Transverse colon (tissue), 4 donors: ENCODE data around the gene IFIT3. TPM values are rescaled to one million over a fixed set of nuclear protein-coding genes. Genes with fewer than 3 reads are reported as not detected.
A peak's percentile ranks its signal among the peaks of the same experiment; 100 is the strongest.

Experiments used
- DNase-seq: peaks from one replicate; pipeline ENCODE4 v3.0.0-alpha.2; 2019
- H3K27ac ChIP-seq, 4 donors: fragments of 200-600 bp; sonication (generic); 2 replicates each; pipeline ENCODE4 v1.5.1; 2016 to 2018; ENCODE audit warnings: inconsistent platforms in 4 of 4
- H3K27me3 ChIP-seq: fragments of 200-600 bp; sonication (generic); 2 replicates; pipeline ENCODE4 v1.5.1; 2017; ENCODE audit warnings: inconsistent platforms
- H3K36me3 ChIP-seq, 4 donors: fragments of 200-600 bp; sonication (generic); 2 replicates each; pipeline ENCODE4 v1.5.1; 2017 to 2019; ENCODE audit warnings: inconsistent platforms in 4 of 4
- H3K4me1 ChIP-seq, 4 donors: fragments of 200-600 bp; sonication (generic); 2 replicates each; pipeline ENCODE4 v1.5.1; 2017 to 2020; ENCODE audit warnings: inconsistent platforms in 4 of 4
- H3K4me3 ChIP-seq, 4 donors: fragments of 200-600 bp; sonication (generic); 1 replicate in 1 of 4; 2 replicates in 3 of 4; pipeline versions ENCODE4 v1.5.1 to v1.6.1; 2017 to 2019; ENCODE audit warnings: inconsistent platforms in 4 of 4
- H3K9me3 ChIP-seq, 2 donors: fragments of 200-600 bp; sonication (generic); 2 replicates each; pipeline ENCODE4 v1.5.1; 2017 to 2019; ENCODE audit warnings: inconsistent platforms in 2 of 2
- CTCF ChIP-seq, 5 experiments: fragments of 200-600 bp in 3 of 5; fragments of 450-650 bp in 2 of 5; sonication (generic) in 3 of 5; IDR thresholded peaks; 1 replicate in 2 of 5; 2 replicates in 3 of 5; pipeline ENCODE4 v1.5.1; 2016 to 2017; ENCODE audit warnings: antibody characterized with exemption in 5 of 5, inconsistent platforms in 3 of 5, mild to moderate bottlenecking in 2 of 5, moderate library complexity in 1 of 5
- EP300 ChIP-seq: sonication (generic); formaldehyde crosslinking; IDR thresholded peaks from one replicate; pipeline ENCODE4 v1.6.1; 2017; ENCODE audit warnings: antibody characterized with exemption, low read depth
- POLR2A ChIP-seq: fragments of 450-650 bp; IDR thresholded peaks from one replicate; pipeline ENCODE4 v1.6.1; 2016; ENCODE audit warnings: antibody characterized with exemption, mild to moderate bottlenecking, moderate library complexity
- POLR2AphosphoS5 ChIP-seq, 3 donors: sonication (generic); formaldehyde crosslinking; IDR thresholded peaks; one replicate each; pipeline ENCODE4 v1.6.1; 2016; ENCODE audit warnings: antibody characterized with exemption in 3 of 3
- WGBS, 2 donors: methylation state at CpG; one replicate each; pipeline ENCODE4 v1.1.5; 2018; ENCODE audit warnings: low coverage in 1 of 2; 5-methylcytosine and 5-hydroxymethylcytosine counted together
- in situ Hi-C, 4 donors: fragments of 200-750 bp; cut with MboI; loops; one replicate each; pipeline versions ENCODE4 v1.15.0 to v1.15.1; 2017; ENCODE audit warnings: low sequenced_read_pairs in 3 of 4, low pct_ligation_motif_present in 1 of 4, low pct_unique_long_range_greater_than_20kb in 1 of 4
- intact Hi-C: fragments of 100-400 bp; cut with DNase I; formaldehyde crosslinking; loops from one replicate; pipeline ENCODE4 v1.15.1; 2023; ENCODE audit warnings: low total_unique reads
- total RNA-seq, 4 donors: library from RNA; depleted of rRNA; stranded (reverse); fragments of >200 nt; gene quantifications; one replicate each; pipeline ENCODE4 v1.1.0, GENCODE V29; 2016

The IFIT3 gene
- total RNA-seq, 4 donors from 2014 or later, result 0.20 to 7.8 (median 5.1) TPM; not detected in 1

- TF ChIP-seq CTCF (IDR thresholded peaks at IDR 0.05), result no peak
- TF ChIP-seq EP300, result no peak
- no peak for TF ChIP-seq POLR2AphosphoS5 (IDR thresholded peaks at IDR 0.05)
- TF ChIP-seq POLR2A, result no peak
- no peaks in the 10 kb centered on the region for H3K27me3 ChIP-seq
- H3K9me3 ChIP-seq, result no peaks in the 10 kb centered on the region
- peaks cover 0 to 21% (median 8%) of the 10 kb centered on the region in 4 donors for H3K4me1 ChIP-seq
- intact Hi-C loops, result no loop called here
- H3K4me3 ChIP-seq, result no peak overlapping the region
- no peaks in the 10 kb centered on the region for H3K36me3 ChIP-seq
- 92 to 95% methylated on average over 4 of the region's 4 CpGs for WGBS, 2 donors
- no peak overlapping the region for H3K27ac ChIP-seq
- no peak for DNase-seq
- in situ Hi-C loops, result no loop called here
Measured at GRCh38 chr10:89345367-89346000, 17.7 kb downstream of the IFIT3 start.

GRCh38 chr10:89346405-89347254 is 18.8 kb downstream of the IFIT3 start:
- peak overlapping the region in 3 of 4 donors; percentile 3 to 19 (median 6) for H3K27ac ChIP-seq
- in situ Hi-C loops, result no loop called here
- H3K36me3 ChIP-seq, result no peaks in the 10 kb centered on the region
- H3K4me1 ChIP-seq, result peaks cover 8 to 32% (median 19%) of the 10 kb centered on the region in 4 donors
- H3K9me3 ChIP-seq, result no peaks in the 10 kb centered on the region
- WGBS, 2 donors, result 62 to 75% methylated on average over 3 to 4 of the region's 4 CpGs
- no peak for DNase-seq
- intact Hi-C loops, result loop anchor here (2.0 kb wide), 1 partner anchor 66 kb away; no protein-coding TSS in a partner anchor
- H3K4me3 ChIP-seq, result no peak overlapping the region
- H3K27me3 ChIP-seq, result no peaks in the 10 kb centered on the region
- TF ChIP-seq POLR2AphosphoS5 (IDR thresholded peaks at IDR 0.05) (peak in 1 of 3 donors; percentile 15), EP300 (no peak)

- no peaks in the 10 kb centered on the region for H3K27me3 ChIP-seq
- WGBS, 2 donors, result 79 to 82% methylated on average over 4 to 7 of the region's 7 CpGs
- no peak for DNase-seq
- peaks cover 14 to 41% (median 27%) of the 10 kb centered on the region in 4 donors for H3K4me1 ChIP-seq
- TF ChIP-seq POLR2AphosphoS5 (IDR thresholded peaks at IDR 0.05) (no peak), CTCF (IDR thresholded peaks at IDR 0.05) (no peak), EP300 (no peak), POLR2A (no peak)
- no peak overlapping the region for H3K4me3 ChIP-seq
- in situ Hi-C loops, result no loop called here
- no peaks in the 10 kb centered on the region for H3K9me3 ChIP-seq
- H3K27ac ChIP-seq, result peak overlapping the region in 2 of 4 donors; percentile 14 to 19
- no peaks in the 10 kb centered on the region for H3K36me3 ChIP-seq
- intact Hi-C loops, result loop anchor here (2.0 kb wide), 1 partner anchor 65 kb away; no protein-coding TSS in a partner anchor
Measured at GRCh38 chr10:89347701-89348457, 20.1 kb downstream of the IFIT3 start.

- Histone ChIP-seq H3K36me3 (no peaks in the 10 kb centered on the region), H3K27me3 (no peaks in the 10 kb centered on the region), H3K27ac (no peak overlapping the region), H3K4me3 (no peak overlapping the region), H3K4me1 (peaks cover 14 to 41% (median 27%) of the 10 kb centered on the region in 4 donors), H3K9me3 (no peaks in the 10 kb centered on the region)
- no peak for DNase-seq
- WGBS, 2 donors, result 79 to 84% methylated on average over 3 to 5 of the region's 5 CpGs
- intact Hi-C loops (no loop called here), in situ Hi-C loops (no loop called here)
- TF ChIP-seq POLR2AphosphoS5 (IDR thresholded peaks at IDR 0.05) (no peak), POLR2A (no peak), EP300 (no peak), CTCF (IDR thresholded peaks at IDR 0.05) (no peak)
Measured at GRCh38 chr10:89348481-89348880, 20.7 kb downstream of the IFIT3 start.
